Esophagus muscularis mucosa (tissue), 3 donors: ENCODE measurements around the gene SMG6.

Experiments
- POLR2A ChIP-seq: fragments of 450-650 bp; IDR thresholded peaks from one replicate; pipeline ENCODE4 v1.6.1; 2017; ENCODE audit warnings: antibody characterized with exemption, moderate library complexity, mild to moderate bottlenecking, low read depth
- POLR2AphosphoS5 ChIP-seq, 2 donors: sonication (generic); formaldehyde crosslinking; IDR thresholded peaks; one replicate each; pipeline ENCODE4 v1.6.1; 2017; ENCODE audit warnings: antibody characterized with exemption in 2 of 2
- TF ChIP-seq, protein P1 (sequence below), 3 experiments: fragments of 200-600 bp in 2 of 3; fragments of 450-650 bp in 1 of 3; sonication (generic) in 2 of 3; IDR thresholded peaks; one replicate each; pipeline ENCODE4 v1.5.1; 2017 to 2019; ENCODE audit warnings: antibody characterized with exemption in 3 of 3, mild to moderate bottlenecking in 2 of 3, moderate library complexity in 1 of 3

DNA sequence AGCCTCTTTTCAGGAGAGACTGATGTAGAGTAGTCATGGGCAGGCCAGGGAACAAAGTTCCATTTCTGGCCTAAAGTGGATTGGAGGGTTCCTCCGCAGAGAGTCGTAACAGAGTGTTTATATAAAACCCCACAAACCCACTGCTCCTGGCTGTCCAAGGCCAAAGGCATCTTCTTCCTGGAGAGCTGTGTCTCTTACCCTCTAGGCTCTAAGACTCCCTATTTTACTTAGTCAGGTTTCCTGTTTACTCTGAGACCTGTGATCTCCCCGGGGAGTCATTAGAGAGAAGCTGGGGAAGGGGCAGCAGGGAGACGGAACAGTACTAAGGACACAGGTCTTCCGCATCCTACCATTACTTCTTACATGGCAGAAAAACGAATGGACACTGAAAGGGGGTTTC is 179.2 kb downstream of the SMG6 start:
- TF ChIP-seq, protein P1, sequence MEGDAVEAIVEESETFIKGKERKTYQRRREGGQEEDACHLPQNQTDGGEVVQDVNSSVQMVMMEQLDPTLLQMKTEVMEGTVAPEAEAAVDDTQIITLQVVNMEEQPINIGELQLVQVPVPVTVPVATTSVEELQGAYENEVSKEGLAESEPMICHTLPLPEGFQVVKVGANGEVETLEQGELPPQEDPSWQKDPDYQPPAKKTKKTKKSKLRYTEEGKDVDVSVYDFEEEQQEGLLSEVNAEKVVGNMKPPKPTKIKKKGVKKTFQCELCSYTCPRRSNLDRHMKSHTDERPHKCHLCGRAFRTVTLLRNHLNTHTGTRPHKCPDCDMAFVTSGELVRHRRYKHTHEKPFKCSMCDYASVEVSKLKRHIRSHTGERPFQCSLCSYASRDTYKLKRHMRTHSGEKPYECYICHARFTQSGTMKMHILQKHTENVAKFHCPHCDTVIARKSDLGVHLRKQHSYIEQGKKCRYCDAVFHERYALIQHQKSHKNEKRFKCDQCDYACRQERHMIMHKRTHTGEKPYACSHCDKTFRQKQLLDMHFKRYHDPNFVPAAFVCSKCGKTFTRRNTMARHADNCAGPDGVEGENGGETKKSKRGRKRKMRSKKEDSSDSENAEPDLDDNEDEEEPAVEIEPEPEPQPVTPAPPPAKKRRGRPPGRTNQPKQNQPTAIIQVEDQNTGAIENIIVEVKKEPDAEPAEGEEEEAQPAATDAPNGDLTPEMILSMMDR (IDR thresholded peaks at IDR 0.05), result no peak
- TF ChIP-seq POLR2A, result no peak
- TF ChIP-seq POLR2AphosphoS5 (IDR thresholded peaks at IDR 0.05), result no peak
